HEK293T (cell line): ENCODE measurements around the gene SIGLEC10.

Experiments used
- BHLHE40 ChIP-seq: fragments of 450-650 bp; IDR thresholded peaks from 2 replicates; pipeline ENCODE4 v1.6.1; 2016; ENCODE audit warnings: mild to moderate bottlenecking, moderate library complexity, borderline replicate concordance
- CTBP1 ChIP-seq: fragments of 450-650 bp; IDR thresholded peaks from 2 replicates; pipeline ENCODE4 v1.6.1; 2016; ENCODE audit warnings: borderline replicate concordance
- FOXA1 ChIP-seq: fragments of 450-650 bp; IDR thresholded peaks from 2 replicates; pipeline ENCODE4 v1.6.1; 2016; ENCODE audit warnings: mild to moderate bottlenecking
- FOXK2 ChIP-seq: fragments of 450-650 bp; IDR thresholded peaks from 2 replicates; pipeline ENCODE4 v1.6.1; 2016; ENCODE audit warnings: mild to moderate bottlenecking
- FOXM1 ChIP-seq: fragments of 450-650 bp; IDR thresholded peaks from 2 replicates; pipeline ENCODE4 v1.6.1; 2017; ENCODE audit warnings: mild to moderate bottlenecking, borderline replicate concordance
- L3MBTL2 ChIP-seq: fragments of 450-650 bp; conservative IDR thresholded peaks from 2 replicates; pipeline ENCODE4 v1.6.1; 2016; ENCODE audit warnings: mild to moderate bottlenecking
- SP1 ChIP-seq: fragments of 450-650 bp; IDR thresholded peaks from 2 replicates; pipeline ENCODE4 v1.6.1; 2017
- SUZ12 ChIP-seq: fragments of 450-650 bp; IDR thresholded peaks from 2 replicates; pipeline ENCODE4 v1.6.1; 2016; ENCODE audit warnings: mild to moderate bottlenecking
- ZNF384 ChIP-seq: fragments of 450-650 bp; IDR thresholded peaks from 2 replicates; pipeline ENCODE4 v1.6.1; 2016

- TF ChIP-seq SP1 (no peak), BHLHE40 (no peak), FOXK2 (no peak), CTBP1 (no peak), ZNF384 (no peak), SUZ12 (no peak), FOXA1 (no peak), L3MBTL2 (no peak), FOXM1 (no peak)
These were observed 44.3 kb upstream of the SIGLEC10 start for GRCh38 chr19:51461723-51462161.
